ACC112 (cell line): Measurements from ENCODE around the gene LMF1.
"Not testable (repeated sequence)": the region's sequence is repeated elsewhere in the genome, so short reads cannot be mapped to it uniquely, and the experiment has no call there.

Experiments
- H2AFZ ChIP-seq: fragments of 200-600 bp; sonication (generic); one replicate; pipeline ENCODE4 v1.6.0; 2017; ENCODE audit warnings: antibody characterized with exemption, low read length; ENCODE audit not compliant: unreplicated experiment
- H3K27ac ChIP-seq: fragments of 200-600 bp; sonication (generic); 2 replicates; pipeline ENCODE4 v1.5.1; 2014; ENCODE audit warnings: low read depth, mild to moderate bottlenecking, antibody characterized with exemption, low read length, moderate library complexity
- H3K27me3 ChIP-seq: fragments of 200-600 bp; sonication (generic); 2 replicates; pipeline ENCODE4 v1.6.1; 2014; ENCODE audit warnings: mild to moderate bottlenecking, antibody characterized with exemption, low read length, moderate library complexity, mixed read lengths; ENCODE audit not compliant: insufficient read depth
- H3K36me3 ChIP-seq: fragments of 200-600 bp; sonication (generic); 2 replicates; pipeline ENCODE4 v1.6.1; 2016; ENCODE audit warnings: mild to moderate bottlenecking, antibody characterized with exemption, low read length, moderate library complexity, mixed read lengths; ENCODE audit not compliant: insufficient read depth
- H3K4me1 ChIP-seq: fragments of 200-600 bp; sonication (generic); one replicate; pipeline ENCODE4 v1.6.1; 2016; ENCODE audit warnings: low read length, mixed read lengths; ENCODE audit not compliant: insufficient read depth, unreplicated experiment, control insufficient read depth
- H3K4me3 ChIP-seq: fragments of 200-600 bp; sonication (generic); 2 replicates; pipeline ENCODE4 v1.5.1; 2014; ENCODE audit warnings: mild to moderate bottlenecking, low read depth, low read length
- H3K79me2 ChIP-seq: fragments of 200-600 bp; sonication (generic); one replicate; pipeline ENCODE4 v1.6.0; 2016; ENCODE audit warnings: low read length; ENCODE audit not compliant: control insufficient read depth, unreplicated experiment, insufficient read depth

The LMF1 gene

DNA sequence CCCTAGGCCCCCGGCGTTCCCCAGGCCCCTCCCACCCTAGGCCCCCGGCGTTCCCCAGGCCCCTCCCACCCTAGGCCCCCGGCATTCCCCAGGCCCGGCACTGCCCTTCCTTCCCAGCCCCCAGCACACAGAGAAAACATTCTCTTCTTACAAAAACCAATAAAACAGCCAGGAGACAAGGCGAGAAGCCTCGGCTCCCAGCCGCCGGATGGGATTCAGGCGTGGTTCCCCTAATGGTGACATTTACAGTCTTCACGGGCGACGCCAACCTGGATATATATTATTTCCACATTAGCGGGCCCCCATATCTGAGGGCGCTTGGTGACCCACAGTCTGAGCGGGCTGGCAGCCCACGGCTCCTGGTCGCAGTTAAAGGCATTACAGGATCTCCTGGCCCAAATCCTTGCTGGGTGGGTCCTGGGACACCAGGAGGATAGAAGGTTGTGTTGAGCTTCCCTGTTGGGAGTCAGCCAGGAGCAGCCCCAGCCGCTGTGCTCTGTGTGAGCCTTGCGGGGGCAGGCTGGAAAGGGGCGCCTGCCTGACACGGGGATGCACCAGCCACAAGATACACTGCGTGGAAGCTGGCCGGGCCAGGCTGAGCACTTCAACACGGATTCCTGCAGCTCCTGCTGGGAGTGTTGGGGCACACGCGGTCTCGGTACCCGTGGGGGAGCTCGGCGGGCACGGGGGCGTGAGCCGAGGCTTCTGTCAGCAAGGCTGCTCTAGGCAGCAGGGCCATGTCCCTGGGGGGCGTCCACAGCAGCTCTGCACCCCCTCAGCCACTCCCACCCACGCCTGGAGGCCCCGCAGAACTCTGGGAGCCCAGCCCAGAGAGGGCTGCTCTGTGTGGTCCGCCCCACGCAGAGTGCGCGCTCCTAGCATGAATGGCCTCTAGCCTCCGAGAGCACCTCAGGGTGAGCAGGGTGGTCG is 83.7 kb downstream of the LMF1 start:
- no peaks in the 10 kb centered on the region for H3K4me1 ChIP-seq
- H3K36me3 ChIP-seq = no peaks in the 10 kb centered on the region
- no peak overlapping the region for H3K4me3 ChIP-seq
- no peaks in the 10 kb centered on the region for H3K79me2 ChIP-seq
- H3K27ac ChIP-seq = no peak overlapping the region
- no peaks in the 10 kb centered on the region; the same call in 1 of the 2 replicates for H3K27me3 ChIP-seq
- no peak overlapping the region for H2AFZ ChIP-seq

DNA sequence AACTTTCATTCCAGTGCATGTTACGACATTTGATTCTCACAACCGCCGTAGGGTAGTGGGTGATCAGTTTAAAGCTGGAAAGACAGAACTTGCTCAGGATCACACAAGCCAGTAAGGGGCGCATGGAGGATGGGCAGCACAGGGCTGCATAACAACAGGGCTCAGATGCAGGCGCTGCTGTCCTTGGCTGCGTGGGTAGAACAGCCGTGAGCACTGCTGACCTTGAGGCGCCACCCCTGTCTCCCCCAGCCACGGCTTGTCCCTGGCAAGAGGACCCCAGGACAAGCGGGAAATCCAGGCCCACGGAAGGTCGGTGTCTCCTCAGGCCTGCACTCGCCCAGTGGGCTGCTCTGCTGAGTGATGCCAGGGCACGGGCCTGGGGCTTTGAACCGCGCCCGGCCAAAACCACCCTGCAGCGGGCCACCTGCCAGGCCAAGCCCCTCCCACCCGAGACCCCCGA is 84.7 kb downstream of the LMF1 start:
- H3K79me2 ChIP-seq = no peaks in the 10 kb centered on the region
- no peak overlapping the region for H3K27ac ChIP-seq
- H2AFZ ChIP-seq = no peak overlapping the region
- no peaks in the 10 kb centered on the region for H3K4me1 ChIP-seq
- no peaks in the 10 kb centered on the region for H3K36me3 ChIP-seq
- no peaks in the 10 kb centered on the region; the same call in 1 of the 2 replicates for H3K27me3 ChIP-seq
- H3K4me3 ChIP-seq = no peak overlapping the region

DNA sequence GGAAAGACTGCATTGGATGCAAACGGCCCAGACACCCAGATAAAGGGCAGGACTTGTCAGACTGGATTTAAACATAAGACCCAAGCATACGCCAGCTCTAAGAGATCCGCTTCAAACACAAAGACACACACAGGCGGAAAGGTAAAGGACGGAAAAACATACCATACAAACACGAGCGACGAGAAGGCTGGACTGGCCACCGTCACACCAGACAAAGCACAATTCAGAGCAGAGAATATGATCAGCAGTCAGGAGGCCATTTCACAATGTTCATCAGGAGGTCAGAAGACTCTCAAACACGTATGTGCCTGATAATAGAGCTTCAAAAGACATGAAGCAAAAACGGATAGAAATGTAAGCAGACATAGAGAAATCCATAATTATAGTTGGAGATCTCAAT is 85.4 kb downstream of the LMF1 start:
- Histone ChIP-seq H2AFZ (no peak overlapping the region), H3K27me3 (no peaks in the 10 kb centered on the region; the same call in 1 of the 2 replicates), H3K79me2 (no peaks in the 10 kb centered on the region), H3K4me3 (no peak overlapping the region), H3K36me3 (no peaks in the 10 kb centered on the region), H3K27ac (no peak overlapping the region), H3K4me1 (no peaks in the 10 kb centered on the region)

DNA sequence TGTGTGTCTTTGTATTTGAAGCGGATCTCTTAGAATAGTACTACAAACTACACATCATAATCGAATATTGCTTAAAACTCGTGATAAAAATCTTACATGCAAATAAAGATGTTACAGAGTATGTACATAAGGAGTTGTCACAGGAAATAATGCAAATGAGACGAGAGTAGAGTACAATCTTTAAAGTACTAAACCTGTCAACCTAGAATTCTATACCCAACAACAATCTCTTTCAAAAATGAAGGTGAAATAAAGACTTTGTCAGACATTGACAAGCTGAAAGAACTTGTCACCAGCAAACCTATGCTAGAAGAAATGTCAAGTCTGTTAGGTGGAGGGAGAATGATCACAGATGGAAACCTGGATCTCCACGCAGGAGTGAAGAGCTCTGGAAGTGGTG is 86.6 kb downstream of the LMF1 start:
- Histone ChIP-seq H2AFZ (no peak overlapping the region), H3K4me1 (no peaks in the 10 kb centered on the region), H3K27me3 (no peaks in the 10 kb centered on the region; the same call in 1 of the 2 replicates), H3K79me2 (no peaks in the 10 kb centered on the region), H3K36me3 (no peaks in the 10 kb centered on the region), H3K27ac (no peak overlapping the region), H3K4me3 (no peak overlapping the region)

- H3K4me1 ChIP-seq = no peaks in the 10 kb centered on the region
- H2AFZ ChIP-seq = no peak overlapping the region
- H3K27me3 ChIP-seq = no peaks in the 10 kb centered on the region; the same call in 1 of the 2 replicates
- no peaks in the 10 kb centered on the region for H3K36me3 ChIP-seq
- no peaks in the 10 kb centered on the region for H3K79me2 ChIP-seq
- no peak overlapping the region for H3K27ac ChIP-seq
- no peak overlapping the region for H3K4me3 ChIP-seq
Observed at GRCh38 chr16:883781-884180, 87.0 kb downstream of the LMF1 start.

GRCh38 chr16:883340-883739 is 87.4 kb downstream of the LMF1 start:
- Histone ChIP-seq H2AFZ (no peak overlapping the region), H3K27me3 (no peaks in the 10 kb centered on the region; the same call in 1 of the 2 replicates)

GRCh38 chr16:882671-883070 is 88.1 kb downstream of the LMF1 start:
- H3K27me3 ChIP-seq, H3K79me2 ChIP-seq, H3K4me1 ChIP-seq, H3K27ac ChIP-seq, H3K36me3 ChIP-seq, H3K4me3 ChIP-seq, H2AFZ ChIP-seq: not testable (repeated sequence)

More at GRCh38 chr16:883340-883739, 87.4 kb downstream of the LMF1 start:
- Histone ChIP-seq H3K4me1 (no peaks in the 10 kb centered on the region), H3K79me2 (no peaks in the 10 kb centered on the region), H3K4me3 (no peak overlapping the region), H3K36me3 (no peaks in the 10 kb centered on the region), H3K27ac (no peak overlapping the region)

GRCh38 chr16:882256-882655 is 88.5 kb downstream of the LMF1 start:
- Histone ChIP-seq H3K4me3 (no peak overlapping the region), H3K36me3 (no peaks in the 10 kb centered on the region), H3K27me3 (no peaks in the 10 kb centered on the region; the same call in 1 of the 2 replicates), H3K79me2 (no peaks in the 10 kb centered on the region), H3K4me1 (no peaks in the 10 kb centered on the region), H3K27ac (no peak overlapping the region), H2AFZ (no peak overlapping the region)

- no peaks in the 10 kb centered on the region for H3K79me2 ChIP-seq
- H2AFZ ChIP-seq = no peak overlapping the region
- H3K4me3 ChIP-seq = no peak overlapping the region
- H3K36me3 ChIP-seq = no peaks in the 10 kb centered on the region
- H3K4me1 ChIP-seq = no peaks in the 10 kb centered on the region
- no peak overlapping the region for H3K27ac ChIP-seq
- H3K27me3 ChIP-seq = no peaks in the 10 kb centered on the region; the same call in 1 of the 2 replicates
Observed at GRCh38 chr16:881219-882097, 89.3 kb downstream of the LMF1 start.

- Histone ChIP-seq H3K27me3 (no peaks in the 10 kb centered on the region; the same call in 1 of the 2 replicates), H3K4me3 (no peak overlapping the region), H3K36me3 (no peaks in the 10 kb centered on the region), H3K27ac (no peak overlapping the region), H3K4me1 (no peaks in the 10 kb centered on the region), H3K79me2 (no peaks in the 10 kb centered on the region), H2AFZ (no peak overlapping the region)
Observed at GRCh38 chr16:880471-881171, 90.2 kb downstream of the LMF1 start.
